Fibroblast of skin of right quadriceps (primary cell): ENCODE results near the gene OR10G3.

Experiments used
- DNase-seq: peaks from one replicate; pipeline ENCODE4 v3.0.0-alpha.2; 2013

OR10G3 gene

GRCh38 chr14:21535545-21536417, 44.1 kb downstream of the OR10G3 start:
- no peak for DNase-seq

DNA sequence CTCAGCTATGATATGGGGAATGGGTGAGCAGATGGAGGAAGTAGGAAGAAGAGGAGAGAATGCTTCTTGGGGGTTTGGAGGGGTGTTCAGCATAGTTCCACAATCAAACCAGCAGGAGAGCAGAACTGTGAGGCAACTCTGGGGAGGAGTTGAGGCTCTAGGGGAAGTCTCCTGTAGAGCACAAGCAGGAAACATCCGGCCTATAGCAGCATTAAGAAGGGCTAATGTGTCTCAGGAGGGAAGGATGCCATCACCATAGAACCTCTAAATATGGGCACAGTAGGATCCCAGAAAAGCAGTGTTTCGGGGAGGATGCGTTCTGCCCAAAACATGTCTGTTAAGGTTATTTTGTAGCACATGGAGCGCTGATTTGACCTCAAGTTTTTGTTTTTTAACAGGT, 45.3 kb downstream of the OR10G3 start:
- no peak for DNase-seq

GRCh38 chr14:21533294-21533693, 46.6 kb downstream of the OR10G3 start:
- no peak for DNase-seq

DNA sequence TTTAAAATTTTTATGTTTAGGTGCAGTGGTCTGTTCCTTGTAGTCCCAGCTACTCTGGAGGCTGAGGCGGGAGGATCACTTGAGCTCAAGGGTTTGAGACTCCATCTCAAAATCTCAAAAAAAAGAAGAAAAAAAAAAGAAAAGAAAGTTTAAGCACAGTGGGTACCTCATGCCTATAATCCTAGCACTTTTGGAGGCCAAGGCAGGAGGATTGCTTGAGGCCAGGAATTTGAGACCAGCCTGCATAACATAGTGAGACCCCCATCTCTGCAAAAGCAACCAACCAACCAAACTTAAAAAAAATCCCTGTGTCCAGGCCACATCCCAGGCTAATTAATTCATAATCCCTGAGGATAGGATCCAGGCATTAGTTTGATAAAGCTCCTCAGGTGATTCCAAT, 50.4 kb downstream of the OR10G3 start:
- no peak for DNase-seq

GRCh38 chr14:21528381-21529348, 51.2 kb downstream of the OR10G3 start:
- no peak for DNase-seq

DNA sequence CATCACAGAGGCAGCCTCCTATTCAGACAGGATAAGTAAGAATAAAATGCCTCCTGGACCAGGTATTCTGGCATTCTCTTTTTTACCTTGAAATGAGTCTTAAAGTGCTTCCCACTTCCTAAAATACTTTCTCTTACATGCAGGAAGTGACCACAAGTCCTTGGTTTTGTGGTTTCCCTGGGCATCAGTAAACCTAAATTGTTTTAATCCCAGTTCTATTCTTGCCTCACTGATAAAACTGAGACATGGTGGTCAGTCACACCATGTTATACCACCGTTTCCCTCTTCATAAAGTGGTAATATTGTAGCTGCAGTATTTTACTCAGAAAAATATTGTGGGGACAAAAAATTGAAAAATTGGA, 52.6 kb downstream of the OR10G3 start:
- no peak for DNase-seq

GRCh38 chr14:21526672-21527317, 53.1 kb downstream of the OR10G3 start:
- DNase-seq, result no peak

- peak; percentile 70 for DNase-seq
Observed at GRCh38 chr14:21525962-21526671, 53.8 kb downstream of the OR10G3 start, which contains the start of gene SALL2. Gene SALL2 (minus strand): TSS chr14:21526346. CDS start chr14:21526127, 219 bp downstream.

DNA sequence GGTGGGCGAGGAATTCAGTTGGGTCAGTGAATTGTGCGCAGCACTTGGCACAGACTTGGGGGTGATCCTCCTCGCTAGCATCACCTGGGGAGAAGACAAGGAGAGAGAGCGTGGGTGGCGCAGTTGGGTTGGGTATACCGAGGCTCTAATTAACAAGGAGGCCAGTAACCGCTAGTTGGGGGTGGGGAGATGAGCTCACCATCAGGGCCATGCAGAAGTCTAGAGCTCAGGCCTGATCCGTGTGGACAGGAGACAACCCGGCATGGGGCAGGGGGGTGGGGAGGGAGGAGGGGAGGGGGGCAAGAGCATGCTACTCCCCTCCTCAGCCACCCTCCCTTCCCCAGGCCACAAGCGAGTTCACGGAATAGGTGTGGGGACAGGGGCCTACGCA, 54.3 kb downstream of the OR10G3 start:
- peak; percentile 25 for DNase-seq

GRCh38 chr14:21524575-21525490, 55.0 kb downstream of the OR10G3 start:
- DNase-seq, result no peak

DNA sequence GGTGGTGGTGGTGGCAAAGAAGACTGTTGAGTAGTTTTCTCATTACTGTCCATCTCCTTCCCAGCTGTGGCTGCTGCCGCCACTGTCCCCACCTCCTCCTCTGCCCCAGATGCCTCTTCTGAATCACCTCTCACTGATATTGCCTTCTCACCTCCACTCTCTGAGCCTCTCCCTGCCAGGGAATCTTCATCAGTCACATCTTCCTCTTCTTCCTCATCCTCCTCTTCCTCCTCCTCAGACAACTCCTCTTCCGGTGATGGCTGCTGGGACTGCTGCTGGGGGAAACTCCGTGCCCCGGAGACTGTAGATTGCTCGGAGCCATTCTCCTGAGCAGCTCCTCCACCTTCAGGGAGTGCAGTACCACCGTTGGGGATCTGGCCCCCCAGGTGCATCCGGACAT, 56.7 kb downstream of the OR10G3 start:
- DNase-seq, result no peak

GRCh38 chr14:21521501-21521900, 58.4 kb downstream of the OR10G3 start:
- DNase-seq, result peak; percentile 68

- no peak for DNase-seq
Observed at GRCh38 chr14:21520767-21521166, 59.1 kb downstream of the OR10G3 start.

DNA sequence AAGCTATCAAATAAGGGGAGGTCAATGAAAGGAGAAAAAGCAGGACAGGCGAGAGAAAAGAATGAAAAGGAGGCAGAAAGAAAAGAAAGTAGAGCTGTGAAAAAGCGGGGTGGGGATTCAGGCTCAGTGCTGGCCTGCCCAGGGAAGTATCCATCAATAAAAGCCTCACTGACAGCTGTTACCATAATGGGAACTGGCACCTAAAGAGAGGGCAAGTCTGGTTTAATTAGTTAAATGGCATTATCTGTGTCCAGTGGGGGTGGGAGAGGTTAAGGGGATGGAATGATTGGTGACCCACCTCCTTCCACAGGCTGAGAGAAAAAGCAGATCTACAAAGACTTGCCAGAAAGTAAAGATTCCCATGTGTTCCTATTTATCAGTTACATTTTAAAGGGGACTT, 61.2 kb downstream of the OR10G3 start:
- no peak for DNase-seq
